Sigmoid colon (tissue), 7 donors: Measurements from ENCODE around the gene TBC1D1. TPM values are rescaled to one million over a fixed set of nuclear protein-coding genes. Genes with fewer than 3 reads are reported as not detected.

Experiments used
- DNase-seq: peaks from one replicate; pipeline ENCODE4 v3.0.0-alpha.2; 2019
- H3K27ac ChIP-seq, 4 donors: fragments of 200-600 bp; sonication (generic); one replicate each; pipeline ENCODE4 v1.5.1; 2016 to 2019; ENCODE audit warnings: mild to moderate bottlenecking in 1 of 4
- H3K27me3 ChIP-seq, 3 donors: fragments of 200-600 bp; sonication (generic); one replicate each; pipeline ENCODE4 v1.5.1; 2019; ENCODE audit warnings: mild to moderate bottlenecking in 1 of 3
- H3K36me3 ChIP-seq, 4 donors: fragments of 200-600 bp; sonication (generic); one replicate each; pipeline ENCODE4 v1.5.1; 2016 to 2019
- H3K4me1 ChIP-seq, 4 donors: fragments of 200-600 bp; sonication (generic); one replicate each; pipeline ENCODE4 v1.5.1; 2017 to 2019
- H3K4me3 ChIP-seq, 4 donors: fragments of 200-600 bp; sonication (generic); one replicate each; pipeline ENCODE4 v1.5.1; 2017 to 2019; ENCODE audit warnings: mild to moderate bottlenecking in 2 of 4, moderate library complexity in 1 of 4
- H3K9me3 ChIP-seq, 4 donors: fragments of 200-600 bp in 3 of 4; sonication (generic) in 3 of 4; one replicate each; pipeline versions ENCODE4 v1.5.1 to v1.6.1; 2013 to 2019
- CTCF ChIP-seq, 4 experiments: fragments of 450-650 bp in 3 of 4; fragments of 200-600 bp in 1 of 4; IDR thresholded peaks; one replicate each; pipeline ENCODE4 v1.5.1; 2016 to 2019; ENCODE audit warnings: antibody characterized with exemption in 4 of 4, mild to moderate bottlenecking in 3 of 4, moderate library complexity in 2 of 4
- EP300 ChIP-seq, 4 donors: sonication (generic); formaldehyde crosslinking; IDR thresholded peaks; one replicate each; pipeline ENCODE4 v1.6.1; 2017; ENCODE audit warnings: antibody characterized with exemption in 4 of 4
- POLR2A ChIP-seq, 2 donors: fragments of 450-650 bp; IDR thresholded peaks; one replicate each; pipeline ENCODE4 v1.6.1; 2016; ENCODE audit warnings: antibody characterized with exemption in 2 of 2, mild to moderate bottlenecking in 2 of 2, moderate library complexity in 2 of 2
- POLR2AphosphoS5 ChIP-seq, 4 donors: sonication (generic); formaldehyde crosslinking; IDR thresholded peaks; one replicate each; pipeline ENCODE4 v1.6.1; 2017; ENCODE audit warnings: antibody characterized with exemption in 4 of 4
- WGBS, 2 donors: extraction: QIAGEN DNeasy Blood & Tissue Kit; methylation state at CpG; one replicate each; pipeline ENCODE4 v1.1.7; 2013; 5-methylcytosine and 5-hydroxymethylcytosine counted together
- intact Hi-C: fragments of 100-400 bp; cut with DNase I; formaldehyde crosslinking; loops from one replicate; pipeline ENCODE4 v1.15.1; 2023
- polyA plus RNA-seq, 3 donors: library from polyadenylated mRNA; stranded (reverse); fragments of 200-250 nt; gene quantifications; one replicate each; pipeline ENCODE4 v1.2.3, GENCODE V29; 2013
- total RNA-seq, 4 donors: library from RNA; depleted of rRNA; stranded (reverse); fragments of >200 nt; gene quantifications; one replicate each; pipeline ENCODE4 v1.1.0, GENCODE V29; 2016
- donor health status: healthy with polysubstance abuse.
- donor health status: Bipolar disorder and iron deficiency.
- donor health status: healthy.

TBC1D1 gene
- total and polyA plus RNA-seq, 7 donors: 31.2 to 450 (median 253) TPM

GRCh38 chr4:37872310-37872988 is 18.4 kb upstream of the TBC1D1 start:
- no peak for DNase-seq
- Histone ChIP-seq H3K4me3 (no peak overlapping the region), H3K4me1 (peaks cover 0 to 56% (median 50%) of the 10 kb centered on the region in 4 donors), H3K27ac (peak overlapping the region; percentile 54 to 83 (median 76)), H3K27me3 (no peaks in the 10 kb centered on the region), H3K36me3 (no peaks in the 10 kb centered on the region), H3K9me3 (no peaks in the 10 kb centered on the region)
- intact Hi-C loops: loop anchor here (2.0 kb wide), 1 partner anchor 16 kb away; no protein-coding TSS in a partner anchor
- 49 to 61% methylated on average over 1 of the region's 1 CpG for WGBS, 2 donors
- no peak for TF ChIP-seq POLR2A (IDR thresholded peaks at IDR 0.05)
- no peak for TF ChIP-seq CTCF (IDR thresholded peaks at IDR 0.05)
- TF ChIP-seq POLR2AphosphoS5 (IDR thresholded peaks at IDR 0.05): no peak
- TF ChIP-seq EP300 (IDR thresholded peaks at IDR 0.05): no peak

- Histone ChIP-seq H3K4me1 (peaks cover 0 to 65% (median 57%) of the 10 kb centered on the region in 4 donors), H3K36me3 (no peaks in the 10 kb centered on the region), H3K4me3 (no peak overlapping the region), H3K27ac (peak overlapping the region; percentile 71 to 83 (median 80)), H3K27me3 (no peaks in the 10 kb centered on the region), H3K9me3 (no peaks in the 10 kb centered on the region)
- intact Hi-C loops: loop anchor here (2.0 kb wide), 1 partner anchor 15 kb away; no protein-coding TSS in a partner anchor
- TF ChIP-seq POLR2AphosphoS5 (IDR thresholded peaks at IDR 0.05) (peak; percentile 92 to 94 (median 94)), POLR2A (IDR thresholded peaks at IDR 0.05) (no peak), EP300 (IDR thresholded peaks at IDR 0.05) (peak; percentile 91 to 98 (median 93)), CTCF (IDR thresholded peaks at IDR 0.05) (no peak)
- DNase-seq: no peak
- 22 to 76% methylated on average over 1 of the region's 1 CpG for WGBS, 2 donors
Observed at GRCh38 chr4:37873386-37873785, 17.5 kb upstream of the TBC1D1 start.

GRCh38 chr4:37876156-37876555 is 14.7 kb upstream of the TBC1D1 start:
- no peaks in the 10 kb centered on the region for H3K36me3 ChIP-seq
- H3K9me3 ChIP-seq: no peaks in the 10 kb centered on the region
- DNase-seq: no peak
- H3K4me3 ChIP-seq: no peak overlapping the region
- TF ChIP-seq POLR2A (IDR thresholded peaks at IDR 0.05) (no peak), POLR2AphosphoS5 (IDR thresholded peaks at IDR 0.05) (peak; percentile 34 to 71 (median 66)), EP300 (IDR thresholded peaks at IDR 0.05) (peak in 1 of 4 donors; percentile 87), CTCF (IDR thresholded peaks at IDR 0.05) (no peak)
- peaks cover 0 to 79% (median 63%) of the 10 kb centered on the region in 4 donors for H3K4me1 ChIP-seq
- intact Hi-C loops: loop anchor here (5.0 kb wide), 1 partner anchor 146 kb away; no protein-coding TSS in a partner anchor
- H3K27me3 ChIP-seq: no peaks in the 10 kb centered on the region
- WGBS, 2 donors: 25 to 66% methylated on average over 2 of the region's 2 CpGs
- peak overlapping the region; percentile 2 to 83 (median 80) for H3K27ac ChIP-seq

GRCh38 chr4:37879365-37879764 is 11.5 kb upstream of the TBC1D1 start:
- H3K9me3 ChIP-seq: no peaks in the 10 kb centered on the region
- H3K36me3 ChIP-seq: no peaks in the 10 kb centered on the region
- TF ChIP-seq POLR2A (IDR thresholded peaks at IDR 0.05): no peak
- peak in 1 of 4 donors; percentile 11 for TF ChIP-seq POLR2AphosphoS5 (IDR thresholded peaks at IDR 0.05)
- no peak overlapping the region for H3K4me3 ChIP-seq
- 50 to 70% methylated on average over 8 of the region's 8 CpGs for WGBS, 2 donors
- intact Hi-C loops: loop anchor here (5.0 kb wide), 1 partner anchor 143 kb away; no protein-coding TSS in a partner anchor
- no peaks in the 10 kb centered on the region for H3K27me3 ChIP-seq
- peak overlapping the region in 3 of 4 donors; percentile 80 to 83 (median 81) for H3K27ac ChIP-seq
- DNase-seq: no peak
- peaks cover 0 to 76% (median 47%) of the 10 kb centered on the region in 4 donors for H3K4me1 ChIP-seq

GRCh38 chr4:37881811-37882210 is 9.1 kb upstream of the TBC1D1 start:
- H3K27ac ChIP-seq: peak overlapping the region in 3 of 4 donors; percentile 19 to 83 (median 73)
- H3K4me1 ChIP-seq: peaks cover 0 to 71% (median 44%) of the 10 kb centered on the region in 4 donors
- no peak for TF ChIP-seq POLR2AphosphoS5 (IDR thresholded peaks at IDR 0.05)
- TF ChIP-seq POLR2A (IDR thresholded peaks at IDR 0.05): no peak
- TF ChIP-seq CTCF (IDR thresholded peaks at IDR 0.05): no peak
- TF ChIP-seq EP300 (IDR thresholded peaks at IDR 0.05): no peak
- no peaks in the 10 kb centered on the region for H3K36me3 ChIP-seq
- no peaks in the 10 kb centered on the region for H3K27me3 ChIP-seq
- WGBS, 2 donors: 91 to 92% methylated on average over 5 of the region's 5 CpGs
- DNase-seq: no peak
- H3K9me3 ChIP-seq: no peaks in the 10 kb centered on the region
- H3K4me3 ChIP-seq: no peak overlapping the region
- intact Hi-C loops: loop anchor here (10.0 kb wide), 2 partner anchors 783 to 1063 kb away; partner anchors contain the start of gene KLF3
